NT2/D1 (cell line): ENCODE results near the gene NEO1.

Experiments used
- SUZ12 ChIP-seq: IDR thresholded peaks from 2 replicates; pipeline ENCODE4 v1.6.1; 2011; ENCODE audit not compliant: insufficient read length, insufficient read depth; ENCODE audit errors: extremely low read depth
- YY1 ChIP-seq: IDR thresholded peaks from 2 replicates; pipeline ENCODE4 v1.6.1; 2011; ENCODE audit not compliant: insufficient read length, insufficient read depth
- ZNF274 ChIP-seq: IDR thresholded peaks from 2 replicates; pipeline ENCODE4 v1.6.1; 2011; ENCODE audit warnings: mild to moderate bottlenecking, low read depth, low read length

- TF ChIP-seq ZNF274 (no peak), YY1 (no peak), SUZ12 (no peak)
Observed at GRCh38 chr15:73051391-73051806, 864 bp upstream of the NEO1 start.
